Esophagus muscularis mucosa (tissue), 3 donors: ENCODE measurements around the gene RORC.
"Not testable (repeated sequence)": the region's sequence is repeated elsewhere in the genome, so short reads cannot be mapped to it uniquely, and the experiment has no call there.

Experiments used
- CTCF ChIP-seq, 3 experiments: fragments of 200-600 bp in 2 of 3; fragments of 450-650 bp in 1 of 3; sonication (generic) in 2 of 3; IDR thresholded peaks; one replicate each; pipeline ENCODE4 v1.5.1; 2017 to 2019; ENCODE audit warnings: antibody characterized with exemption in 3 of 3, mild to moderate bottlenecking in 2 of 3, moderate library complexity in 1 of 3
- POLR2A ChIP-seq: fragments of 450-650 bp; IDR thresholded peaks from one replicate; pipeline ENCODE4 v1.6.1; 2017; ENCODE audit warnings: antibody characterized with exemption, moderate library complexity, mild to moderate bottlenecking, low read depth

GRCh38 chr1:151768351-151769066 lies 63.1 kb downstream of the RORC start:
- TF ChIP-seq CTCF (IDR thresholded peaks at IDR 0.05); POLR2A: not testable (repeated sequence)
